Measurements from ENCODE around the gene CBFA2T2.
"Not testable (repeated sequence)": the region's sequence is repeated elsewhere in the genome, so short reads cannot be mapped to it uniquely, and the experiment has no call there.

Gene CBFA2T2

GRCh38 chr20:33696448-33696847, 206.6 kb downstream of the CBFA2T2 start:
- in situ Hi-C loops (cut with HindIII; ENCODE audit: low sequenced_read_pairs) = no loop called here
- H3K4me3 ChIP-seq (ENCODE audit: low read depth, low read length) = no peak overlapping the region
- no peak for TF ChIP-seq CTCF (IDR thresholded peaks at IDR 0.05; ENCODE audit: low read depth, low read length, missing control alignments)
- DNase-seq (ENCODE audit: low read depth) = no peak

- no peak for TF ChIP-seq CTCF (IDR thresholded peaks at IDR 0.05; ENCODE audit: low read depth, low read length, missing control alignments)
- no peak overlapping the region for H3K4me3 ChIP-seq (ENCODE audit: low read depth, low read length)
- DNase-seq (ENCODE audit: low read depth) = peak; percentile 44
- in situ Hi-C loops (cut with HindIII; ENCODE audit: low sequenced_read_pairs) = no loop called here
Measured at GRCh38 chr20:33697129-33697528, 207.2 kb downstream of the CBFA2T2 start.

- in situ Hi-C loops (cut with HindIII; ENCODE audit: low sequenced_read_pairs); H3K4me3 ChIP-seq (ENCODE audit: low read depth, low read length); DNase-seq (ENCODE audit: low read depth): not testable (repeated sequence)
Measured at GRCh38 chr20:33698966-33699365, 209.1 kb downstream of the CBFA2T2 start.
